CD14-positive monocyte (primary cell): ENCODE measurements around the gene NKAPL. TPM values are rescaled to one million over a fixed set of nuclear protein-coding genes. Genes with fewer than 3 reads are reported as not detected.
A peak's percentile ranks its signal among the peaks of the same experiment; 100 is the strongest.

Experiments used
- DNase-seq, 3 donors: peaks; one replicate each; pipeline ENCODE4 v3.0.0-alpha.2; 2011 to 2022
- H2AFZ ChIP-seq: 2 replicates; pipeline ENCODE4 v1.6.0; 2012; ENCODE audit warnings: mild to moderate bottlenecking, low read depth, low read length, inconsistent platforms; ENCODE audit not compliant: insufficient read depth, poor library complexity, severe bottlenecking
- H3K27ac ChIP-seq, 2 donors: 1 replicate in 1 of 2; 2 replicates in 1 of 2; pipeline ENCODE4 v1.5.1; 2012 to 2013; ENCODE audit warnings: low read length in 2 of 2, control low read depth in 1 of 2, inconsistent platforms in 1 of 2, low read depth in 1 of 2, mild to moderate bottlenecking in 1 of 2
- H3K27me3 ChIP-seq, 2 donors: one replicate each; pipeline versions ENCODE4 v1.6.0 to v1.6.1; 2011 to 2013; ENCODE audit warnings: low read length in 2 of 2; ENCODE audit not compliant: control insufficient read depth in 2 of 2, insufficient read depth in 2 of 2
- H3K36me3 ChIP-seq, 2 donors: replicated peaks in 1 of 2; 1 replicate in 1 of 2; 2 replicates in 1 of 2; pipeline versions ENCODE4 v1.5.1 to v1.6.1; 2012 to 2013; ENCODE audit warnings: low read length in 2 of 2, control low read depth in 1 of 2, inconsistent platforms in 1 of 2, mild to moderate bottlenecking in 1 of 2; ENCODE audit not compliant: insufficient read depth in 2 of 2, control insufficient read depth in 1 of 2
- H3K4me1 ChIP-seq, 2 donors: 1 replicate in 1 of 2; 2 replicates in 1 of 2; pipeline versions ENCODE4 v1.5.1 to v1.6.1; 2012 to 2013; ENCODE audit warnings: low read length in 2 of 2, control low read depth in 1 of 2, inconsistent platforms in 1 of 2, mild to moderate bottlenecking in 1 of 2, moderate library complexity in 1 of 2; ENCODE audit not compliant: insufficient read depth in 2 of 2, control insufficient read depth in 1 of 2
- H3K4me2 ChIP-seq: replicated peaks from 2 replicates; pipeline ENCODE3; 2012; ENCODE audit warnings: low read length, moderate library complexity, mild to moderate bottlenecking; ENCODE audit not compliant: poor library complexity, severe bottlenecking; ENCODE audit errors: extremely low read depth
- H3K4me3 ChIP-seq, 3 experiments: fragments of 200-600 bp in 1 of 3; sonication (generic) in 1 of 3; replicated peaks in 1 of 3; 1 replicate in 2 of 3; 2 replicates in 1 of 3; pipeline ENCODE4 v1.5.1; 2011 to 2013; ENCODE audit warnings: low read length in 3 of 3, mild to moderate bottlenecking in 3 of 3, control low read depth in 2 of 3, low read depth in 2 of 3, inconsistent platforms in 1 of 3, moderate library complexity in 1 of 3
- H3K79me2 ChIP-seq: 2 replicates; pipeline ENCODE4 v1.6.0; 2012; ENCODE audit warnings: mild to moderate bottlenecking, control low read depth, inconsistent platforms, low read length, moderate library complexity; ENCODE audit not compliant: insufficient read depth
- H3K9ac ChIP-seq: 2 replicates; pipeline ENCODE4 v1.6.0; 2017; ENCODE audit warnings: low read length, mild to moderate bottlenecking; ENCODE audit not compliant: insufficient read depth, poor library complexity, severe bottlenecking
- H3K9me3 ChIP-seq, 2 donors: replicated peaks in 1 of 2; 1 replicate in 1 of 2; 2 replicates in 1 of 2; pipeline versions ENCODE4 v1.5.1 to v1.6.1; 2012 to 2013; ENCODE audit warnings: low read length in 2 of 2, control low read depth in 1 of 2; ENCODE audit not compliant: control insufficient read depth in 1 of 2, insufficient read depth in 1 of 2
- H4K20me1 ChIP-seq: 2 replicates; pipeline ENCODE4 v1.6.0; 2012; ENCODE audit warnings: mild to moderate bottlenecking, low read length, control low read depth, moderate library complexity; ENCODE audit not compliant: insufficient read depth
- H3K27ac Mint-ChIP-seq, 7 donors: one replicate each; pipeline ENCODE4 v1.8.0; 2020; ENCODE audit warnings: mild to moderate bottlenecking in 7 of 7, mixed read lengths in 7 of 7, moderate library complexity in 6 of 7, inconsistent platforms in 2 of 7
- H3K27me3 Mint-ChIP-seq, 3 donors: one replicate each; pipeline ENCODE4 v1.8.0; 2021 to 2022; ENCODE audit warnings: low read depth in 3 of 3, mild to moderate bottlenecking in 3 of 3, mixed read lengths in 3 of 3, moderate library complexity in 3 of 3, inconsistent platforms in 1 of 3
- H3K36me3 Mint-ChIP-seq, 2 donors: one replicate each; pipeline ENCODE4 v1.8.0; 2020; ENCODE audit warnings: mixed read lengths in 2 of 2, inconsistent platforms in 1 of 2, mild to moderate bottlenecking in 1 of 2
- H3K4me1 Mint-ChIP-seq: one replicate; pipeline ENCODE4 v1.8.0; 2020; ENCODE audit warnings: mild to moderate bottlenecking, mixed read lengths
- H3K4me3 Mint-ChIP-seq, 2 donors: one replicate each; pipeline ENCODE4 v1.8.0; 2020; ENCODE audit warnings: mild to moderate bottlenecking in 2 of 2, mixed read lengths in 2 of 2, moderate library complexity in 1 of 2
- H3K9me3 Mint-ChIP-seq, 7 donors: one replicate each; pipeline ENCODE4 v1.8.0; 2020 to 2022; ENCODE audit warnings: mixed read lengths in 7 of 7, mild to moderate bottlenecking in 6 of 7, moderate library complexity in 6 of 7, inconsistent platforms in 2 of 7
- whole genome bisulfite sequencing: methylation state at CpG from one replicate; pipeline ENCODE4 v1.1.5; 2013; ENCODE audit warnings: missing lambda C conversion rate; ENCODE audit not compliant: insufficient coverage; 5-methylcytosine and 5-hydroxymethylcytosine counted together
- intact Hi-C, 2 donors: fragments of 100-400 bp; cut with micrococcal nuclease; formaldehyde crosslinking; loops; one replicate each; pipeline versions ENCODE4 v1.15.0 to v1.15.1; 2023
- polyA plus RNA-seq, 3 donors: library from polyadenylated mRNA; depleted of rRNA in 1 of 3; unstranded in 2 of 3; stranded (reverse) in 1 of 3; fragments of 300-500 nt in 2 of 3; fragments of >200 nt in 1 of 3; fragmentation: Illumina TruSeq in 2 of 3; gene quantifications; 1 replicate in 2 of 3; 2 replicates in 1 of 3; pipeline ENCODE4 v1.2.3, GENCODE V29; 2012 to 2021
- TF ChIP-seq, protein P1 (sequence below): fragments of 200-600 bp; IDR thresholded peaks from one replicate; pipeline ENCODE4 v1.8.0; 2022; ENCODE audit warnings: antibody characterized with exemption, mild to moderate bottlenecking

Gene NKAPL
- polyA plus RNA-seq, 3 donors: 0.12 to 1.1 (median 0.94) TPM

DNA sequence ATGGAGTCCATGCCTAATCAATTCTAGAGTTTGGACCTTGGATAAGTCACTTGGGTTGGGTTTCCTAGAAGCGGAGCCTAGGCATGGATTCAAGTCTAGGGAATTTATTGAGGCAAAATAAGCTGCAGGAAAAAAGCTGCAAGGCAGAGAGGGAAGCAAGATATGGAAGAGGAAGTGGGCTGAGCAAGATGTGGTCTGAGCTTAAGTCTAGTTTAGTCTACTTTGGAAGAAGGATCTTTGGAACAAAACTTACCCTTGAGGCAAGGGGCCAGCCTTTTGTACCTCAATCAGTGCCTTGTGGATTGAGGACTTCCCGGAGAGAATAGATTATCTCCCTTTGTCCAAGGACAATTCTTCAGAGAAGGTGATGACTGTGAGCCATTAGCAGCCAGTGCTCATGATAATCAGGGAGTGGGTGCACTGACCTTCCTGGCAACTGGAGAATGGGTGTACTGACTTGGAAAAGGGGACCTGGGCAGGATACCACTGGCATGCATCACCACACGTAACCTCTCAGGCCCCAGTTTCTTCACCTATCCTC lies 23.1 kb upstream of the NKAPL start:
- intact Hi-C loops: no loop called here

DNA sequence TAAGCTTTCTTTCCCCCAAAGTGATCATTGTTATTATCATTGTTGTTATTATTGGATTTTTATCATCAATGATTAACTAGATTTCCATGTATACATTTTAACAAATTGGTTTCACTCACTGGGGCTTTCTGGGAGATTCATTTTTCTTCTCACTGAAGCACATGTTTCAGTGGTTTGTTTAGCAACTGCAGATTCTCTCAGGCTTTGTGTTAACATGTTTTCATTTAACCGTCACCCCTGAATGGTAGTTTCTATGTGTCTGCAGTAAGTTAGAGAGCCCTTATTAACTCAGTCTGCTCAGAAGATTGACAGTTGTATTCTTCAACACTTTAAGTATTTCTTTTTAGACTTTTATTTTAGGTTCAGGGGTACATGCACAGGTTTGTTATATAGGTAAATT lies 19.5 kb upstream of the NKAPL start:
- Histone ChIP-seq H3K27me3 (no peaks in the 10 kb centered on the region), H2AFZ (no peak overlapping the region), H3K9ac (no peak overlapping the region), H3K9me3 (no peaks in the 10 kb centered on the region), H3K36me3 (peaks cover 1 to 21% of the 10 kb centered on the region in 2 donors), H3K4me1 (peaks cover 11 to 20% of the 10 kb centered on the region in 2 donors), H3K4me3 (no peak overlapping the region), H3K4me2 (no peak overlapping the region), H3K79me2 (no peaks in the 10 kb centered on the region), H4K20me1 (no peaks in the 10 kb centered on the region), H3K27ac (no peak overlapping the region)
- Mint-ChIP-seq H3K27ac (no peak overlapping the region), H3K27me3 (no peaks in the 10 kb centered on the region), H3K4me3 (no peak overlapping the region), H3K36me3 (peaks cover 18 to 28% of the 10 kb centered on the region in 2 donors), H3K4me1 (peaks cover 21% of the 10 kb centered on the region), H3K9me3 (peaks cover 0 to 2% (median 0%) of the 10 kb centered on the region in 7 donors)
- no CpG with 5 or more reads among the region's 1 CpG for WGBS
- TF ChIP-seq, protein P1, sequence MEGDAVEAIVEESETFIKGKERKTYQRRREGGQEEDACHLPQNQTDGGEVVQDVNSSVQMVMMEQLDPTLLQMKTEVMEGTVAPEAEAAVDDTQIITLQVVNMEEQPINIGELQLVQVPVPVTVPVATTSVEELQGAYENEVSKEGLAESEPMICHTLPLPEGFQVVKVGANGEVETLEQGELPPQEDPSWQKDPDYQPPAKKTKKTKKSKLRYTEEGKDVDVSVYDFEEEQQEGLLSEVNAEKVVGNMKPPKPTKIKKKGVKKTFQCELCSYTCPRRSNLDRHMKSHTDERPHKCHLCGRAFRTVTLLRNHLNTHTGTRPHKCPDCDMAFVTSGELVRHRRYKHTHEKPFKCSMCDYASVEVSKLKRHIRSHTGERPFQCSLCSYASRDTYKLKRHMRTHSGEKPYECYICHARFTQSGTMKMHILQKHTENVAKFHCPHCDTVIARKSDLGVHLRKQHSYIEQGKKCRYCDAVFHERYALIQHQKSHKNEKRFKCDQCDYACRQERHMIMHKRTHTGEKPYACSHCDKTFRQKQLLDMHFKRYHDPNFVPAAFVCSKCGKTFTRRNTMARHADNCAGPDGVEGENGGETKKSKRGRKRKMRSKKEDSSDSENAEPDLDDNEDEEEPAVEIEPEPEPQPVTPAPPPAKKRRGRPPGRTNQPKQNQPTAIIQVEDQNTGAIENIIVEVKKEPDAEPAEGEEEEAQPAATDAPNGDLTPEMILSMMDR: no peak
- intact Hi-C loops: no loop called here
- DNase-seq: no peak

More for the DNA sequence above, 23.1 kb upstream of the NKAPL start:
- Histone ChIP-seq H4K20me1 (no peaks in the 10 kb centered on the region), H3K27me3 (no peaks in the 10 kb centered on the region), H3K27ac (peak overlapping the region in 1 of 2 donors; percentile 56), H3K4me3 (no peak overlapping the region), H3K79me2 (no peaks in the 10 kb centered on the region), H2AFZ (no peak overlapping the region), H3K9ac (no peak overlapping the region), H3K4me1 (peaks cover 8 to 14% of the 10 kb centered on the region in 2 donors), H3K9me3 (no peaks in the 10 kb centered on the region), H3K4me2 (no peak overlapping the region), H3K36me3 (peaks cover 26 to 40% of the 10 kb centered on the region in 2 donors)
- Mint-ChIP-seq H3K27me3 (no peaks in the 10 kb centered on the region), H3K27ac (peak overlapping the region; percentile 1 to 74 (median 63)), H3K4me1 (peaks cover 10% of the 10 kb centered on the region), H3K36me3 (peaks cover 44 to 49% of the 10 kb centered on the region in 2 donors), H3K4me3 (no peak overlapping the region), H3K9me3 (peaks cover 0 to 2% (median 0%) of the 10 kb centered on the region in 7 donors)
- TF ChIP-seq, protein P1: no peak
- no peak for DNase-seq
- WGBS: 79% methylated on average over 2 of the region's 3 CpGs
